NCI-H524 treated with DMSO at 0.1 percent for 48 hours (cell line): Measurements from ENCODE around the gene NLGN1.

Source experiments
- DNase-seq: peaks from one replicate; lab custom pipeline; 2025; lab: John Stamatoyannopoulos, UW

Gene NLGN1

DNA sequence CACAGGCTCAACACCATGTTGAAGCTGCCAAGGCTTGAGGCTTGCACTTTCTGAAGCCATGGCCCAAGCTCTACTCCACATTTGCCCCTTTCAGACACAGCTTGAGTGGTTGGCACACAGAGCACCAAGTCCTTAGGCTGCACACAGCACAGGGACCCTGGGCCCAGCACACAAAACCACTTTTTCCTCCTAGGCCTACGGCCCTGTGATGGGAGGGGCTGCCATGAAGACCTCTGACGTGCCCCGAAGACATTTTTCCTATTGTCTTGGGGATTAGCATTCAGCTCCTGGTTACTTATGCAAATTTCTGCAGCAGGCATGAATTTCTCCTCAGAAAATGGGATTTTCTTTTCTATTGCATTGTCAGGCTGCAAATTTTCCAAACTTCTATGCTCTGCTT lies 445.5 kb downstream of the NLGN1 start:
- no peak for DNase-seq

- DNase-seq = no peak
These were observed 449.0 kb downstream of the NLGN1 start for GRCh38 chr3:173846584-173846983.

GRCh38 chr3:173849489-173849888 lies 451.9 kb downstream of the NLGN1 start:
- no peak for DNase-seq

- no peak for DNase-seq
These were observed 459.6 kb downstream of the NLGN1 start for GRCh38 chr3:173857154-173857553.

DNA sequence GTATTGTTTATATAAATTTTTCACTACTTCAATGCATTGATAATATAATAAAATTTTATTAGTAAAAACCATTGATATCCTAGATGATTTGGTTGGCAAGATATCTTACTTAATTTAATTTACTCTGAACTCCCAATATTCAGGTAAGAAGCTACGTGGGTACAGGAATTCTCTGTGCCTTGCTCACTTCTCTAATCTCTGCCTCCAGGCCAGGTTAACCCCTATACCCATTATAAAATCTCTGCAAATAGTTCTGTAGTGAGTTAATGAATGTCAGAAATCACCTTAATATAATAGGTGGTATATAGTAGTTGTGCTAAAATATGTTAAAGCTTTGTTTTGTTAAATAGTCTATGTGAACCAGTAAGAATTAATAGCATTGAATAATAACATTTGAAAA lies 465.2 kb downstream of the NLGN1 start:
- no peak for DNase-seq

DNA sequence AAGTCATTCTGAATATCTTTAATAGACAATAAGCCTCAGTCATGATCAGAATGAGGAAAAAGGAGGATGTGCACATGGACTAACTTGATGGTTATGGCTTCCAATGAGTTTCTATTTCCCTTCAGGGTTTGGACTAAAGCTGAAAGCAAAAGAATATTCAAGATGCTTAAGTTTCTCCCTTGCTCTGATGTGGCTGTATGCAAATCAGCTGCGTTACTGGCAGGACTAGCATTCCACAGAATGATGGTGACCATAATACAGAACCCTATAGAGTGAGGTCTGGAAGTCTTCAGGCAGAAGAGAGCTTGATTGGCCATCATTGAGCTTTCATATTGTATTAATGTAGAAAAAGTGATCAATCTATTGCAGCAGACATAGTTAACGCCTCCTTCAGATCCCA lies 466.0 kb downstream of the NLGN1 start:
- no peak for DNase-seq

DNA sequence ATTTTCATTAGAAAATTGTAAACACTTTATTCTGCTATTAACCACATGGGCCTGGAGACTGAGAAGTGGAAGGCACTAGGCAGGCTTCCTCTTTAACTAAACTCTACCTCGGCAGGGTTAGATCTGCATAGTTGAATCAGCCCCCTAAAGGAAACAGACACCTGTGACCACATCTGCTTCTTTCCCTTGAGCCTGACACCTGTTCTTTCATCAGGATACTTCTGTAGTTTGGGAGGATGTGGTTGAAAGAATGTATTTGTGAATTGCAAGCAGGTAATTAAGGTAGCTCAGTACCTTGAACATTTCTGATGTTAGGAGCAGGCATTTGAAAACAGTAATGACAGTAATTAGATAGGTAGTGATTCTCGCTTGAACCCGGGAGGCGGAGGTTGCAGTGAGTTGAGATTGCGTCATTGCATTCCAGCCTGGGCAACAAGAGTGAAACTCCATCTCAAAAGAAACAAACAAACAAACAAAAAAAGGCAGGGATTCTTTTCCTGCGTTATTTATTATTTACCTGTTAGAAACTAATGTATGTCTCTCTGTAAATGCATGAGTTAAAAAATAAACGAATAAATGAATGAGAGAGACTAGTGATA lies 468.5 kb downstream of the NLGN1 start:
- DNase-seq = no peak

- no peak for DNase-seq
These were observed 472.2 kb downstream of the NLGN1 start for GRCh38 chr3:173869766-173870165.

DNA sequence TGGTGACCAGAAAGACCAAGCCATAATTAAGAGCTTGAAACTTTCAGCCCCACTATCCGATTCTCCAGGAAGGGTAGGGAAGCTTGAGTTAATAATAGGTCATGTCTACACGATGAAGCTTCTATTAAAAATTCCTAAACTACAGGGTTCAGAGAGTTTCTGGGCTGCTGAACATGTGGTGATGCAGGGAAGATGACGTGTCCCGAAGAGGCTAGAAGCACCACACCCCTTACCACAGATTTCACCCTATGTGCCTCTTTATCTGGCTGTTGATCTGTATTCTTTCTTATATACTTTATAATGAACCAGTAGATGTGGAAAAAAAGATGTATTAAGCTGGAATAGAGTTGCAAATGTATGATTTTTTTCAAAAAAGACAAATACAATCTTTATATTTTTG lies 473.4 kb downstream of the NLGN1 start:
- no peak for DNase-seq

GRCh38 chr3:173875790-173876189 lies 478.2 kb downstream of the NLGN1 start:
- no peak for DNase-seq

DNA sequence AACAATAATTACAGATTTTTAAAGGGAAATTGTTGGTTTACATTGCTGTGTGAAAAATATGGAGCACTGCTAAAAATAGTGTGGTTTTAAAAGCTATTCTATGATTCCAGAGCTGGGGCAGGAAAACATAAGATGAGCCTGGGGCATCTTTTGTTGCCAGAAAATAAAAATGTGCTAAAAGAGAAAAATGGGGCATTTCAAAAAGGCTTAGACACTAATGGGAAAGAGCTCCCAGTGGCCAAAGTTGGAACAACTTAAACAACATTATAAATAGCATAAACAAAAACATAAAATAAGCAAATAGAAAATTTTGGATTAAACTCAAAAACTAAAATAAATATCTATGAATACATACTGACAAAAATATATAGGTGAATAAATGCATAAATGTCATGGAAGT lies 478.9 kb downstream of the NLGN1 start:
- no peak for DNase-seq

- no peak for DNase-seq
These were observed 490.3 kb downstream of the NLGN1 start for GRCh38 chr3:173887888-173888287.

DNA sequence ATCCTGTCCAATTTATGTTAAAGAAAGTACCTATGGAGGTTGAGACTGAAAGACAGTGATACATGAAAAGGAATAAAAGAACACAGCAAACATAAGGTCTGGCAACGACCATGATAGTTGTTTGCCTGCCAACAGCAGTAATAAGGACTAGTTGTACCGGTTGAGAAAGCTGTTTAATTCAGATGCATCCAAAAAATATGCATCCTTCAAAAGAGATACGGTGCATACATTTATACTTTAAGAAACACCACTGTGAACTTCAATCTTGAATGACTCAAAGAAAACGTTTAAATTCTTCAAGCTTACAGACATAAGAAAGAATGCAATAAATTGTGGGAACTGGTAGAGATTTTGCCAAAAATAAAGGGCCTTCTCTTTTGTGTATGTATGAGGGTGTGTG lies 492.1 kb downstream of the NLGN1 start:
- no peak for DNase-seq

- DNase-seq = no peak
These were observed 492.5 kb downstream of the NLGN1 start for GRCh38 chr3:173890091-173890490.

GRCh38 chr3:173891272-173892100 lies 493.9 kb downstream of the NLGN1 start:
- no peak for DNase-seq

GRCh38 chr3:173892547-173892946 lies 495.0 kb downstream of the NLGN1 start:
- no peak for DNase-seq

- no peak for DNase-seq
These were observed 495.5 kb downstream of the NLGN1 start for GRCh38 chr3:173893066-173893465.

- no peak for DNase-seq
These were observed 496.3 kb downstream of the NLGN1 start for GRCh38 chr3:173893835-173894234.

GRCh38 chr3:173897631-173898030 lies 500.1 kb downstream of the NLGN1 start:
- DNase-seq = no peak

DNA sequence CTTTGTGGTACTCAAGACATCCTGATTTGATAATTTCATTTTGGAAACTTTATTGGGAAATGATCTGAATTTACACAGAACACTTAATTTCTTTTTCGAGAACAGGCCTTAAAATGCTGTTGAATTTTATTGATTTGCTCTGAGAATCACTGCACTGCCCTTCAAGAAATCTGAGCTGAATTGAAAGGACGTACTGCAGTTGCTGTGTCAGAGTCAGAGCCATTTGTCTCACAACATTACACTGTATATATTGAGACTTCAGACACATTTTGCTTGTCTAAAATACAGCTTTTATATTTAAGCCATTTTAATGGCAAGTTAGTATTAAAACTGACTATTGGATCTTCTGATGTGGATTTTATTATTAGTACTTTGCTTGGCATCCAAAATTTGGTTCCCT lies 504.1 kb downstream of the NLGN1 start:
- no peak for DNase-seq

DNA sequence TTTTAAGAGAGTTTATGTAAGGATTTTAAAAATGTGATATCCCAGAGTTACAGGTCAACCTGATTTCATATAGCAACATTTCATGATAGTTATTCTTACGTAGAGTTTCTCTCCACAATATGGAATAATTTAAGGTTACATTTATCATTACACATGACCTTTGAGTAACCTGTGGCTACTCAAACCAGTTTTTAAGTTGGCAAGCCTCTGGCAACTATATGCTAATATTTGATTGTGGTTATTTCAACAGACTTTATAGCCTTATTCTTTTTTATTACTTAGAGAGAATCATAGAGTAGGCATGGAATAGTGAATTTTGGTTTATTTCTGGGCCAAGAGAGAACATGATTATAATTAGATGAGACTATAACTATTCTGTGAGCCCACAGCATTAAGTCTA lies 504.9 kb downstream of the NLGN1 start:
- DNase-seq = no peak

- no peak for DNase-seq
These were observed 505.3 kb downstream of the NLGN1 start for GRCh38 chr3:173902871-173903270.

- DNase-seq = no peak
These were observed 507.8 kb downstream of the NLGN1 start for GRCh38 chr3:173905381-173905780.

DNA sequence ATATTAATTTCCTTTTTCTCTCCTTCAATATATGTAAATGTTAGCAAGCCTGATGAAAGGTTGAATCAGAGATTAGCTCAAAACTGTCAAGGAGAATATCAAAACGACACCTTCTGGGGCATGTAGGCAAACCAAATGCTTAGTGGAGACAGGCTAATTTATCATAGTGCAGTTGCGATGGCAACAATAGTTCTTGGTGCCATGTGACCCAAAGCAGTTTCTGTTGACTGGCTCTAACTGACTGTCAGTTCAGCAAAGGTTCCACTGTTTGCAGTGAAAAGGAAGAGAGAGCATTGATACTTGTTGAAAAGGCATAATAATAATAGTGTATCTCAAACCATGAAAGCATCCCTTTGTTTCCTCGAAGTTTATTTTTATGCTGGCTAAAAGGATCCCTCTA lies 513.9 kb downstream of the NLGN1 start:
- no peak for DNase-seq
